ENCODE results near the gene UBL3.

UBL3 gene

DNA sequence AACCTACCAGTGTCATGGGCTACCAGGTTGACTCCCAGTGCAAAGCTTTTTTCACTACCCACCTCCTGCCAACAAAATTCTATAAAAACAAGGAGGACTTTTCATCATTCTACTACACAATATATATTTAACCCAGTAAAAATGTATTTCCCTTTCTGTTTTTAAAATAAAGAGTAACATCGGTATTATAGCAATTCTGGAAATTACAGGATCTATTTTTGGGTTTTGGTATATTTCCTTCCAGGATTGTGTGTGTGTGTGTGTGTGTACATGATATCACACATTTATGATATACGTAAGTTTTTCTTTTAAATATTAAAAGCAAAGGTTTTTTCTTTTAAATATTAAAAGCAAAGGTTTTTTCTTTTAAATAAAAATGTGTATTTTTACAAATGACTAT is 6.0 kb upstream of the UBL3 start:
- DNase-seq (ENCODE audit: low read depth): no peak

GRCh38 chr13:29855784-29856183 is 5.4 kb upstream of the UBL3 start:
- DNase-seq (ENCODE audit: low read depth): no peak

DNA sequence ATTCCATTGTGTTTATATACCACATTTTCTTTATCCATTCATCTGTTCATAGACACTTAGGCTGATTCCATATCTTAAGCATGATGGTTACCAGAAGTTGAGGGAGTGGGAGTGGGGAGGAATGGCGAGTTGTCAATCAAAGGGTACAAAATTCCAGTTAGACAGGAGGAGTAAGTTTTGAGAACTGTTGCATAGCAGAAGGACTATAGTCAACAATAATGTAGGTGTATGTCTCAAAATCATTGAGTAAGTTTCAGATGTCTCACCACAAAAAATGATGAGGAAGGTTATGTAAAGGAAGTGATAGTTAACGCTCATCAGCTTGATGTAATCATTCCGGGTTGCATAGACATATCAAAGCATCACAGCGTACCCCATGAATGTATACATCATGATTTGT is 4.6 kb upstream of the UBL3 start:
- DNase-seq (ENCODE audit: low read depth): no peak

DNA sequence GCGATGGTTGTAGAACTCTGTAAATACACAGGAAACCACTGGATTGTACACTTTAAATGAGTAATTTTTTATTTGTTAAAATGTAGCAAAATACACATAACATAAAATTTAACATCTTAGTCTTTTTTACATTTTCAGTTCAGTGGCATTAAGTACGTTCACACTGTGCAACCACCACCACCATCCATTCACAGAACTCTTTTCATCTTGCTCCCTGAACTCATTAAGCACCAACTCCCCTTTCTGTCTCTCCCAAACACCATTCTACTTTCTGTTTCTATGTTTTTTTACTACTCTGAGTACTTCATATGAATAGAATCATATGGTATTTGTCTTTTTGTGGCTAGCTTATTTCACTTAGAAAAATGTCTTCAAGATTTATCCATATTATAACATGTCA is 2.7 kb upstream of the UBL3 start:
- no peak for DNase-seq (ENCODE audit: low read depth)

DNA sequence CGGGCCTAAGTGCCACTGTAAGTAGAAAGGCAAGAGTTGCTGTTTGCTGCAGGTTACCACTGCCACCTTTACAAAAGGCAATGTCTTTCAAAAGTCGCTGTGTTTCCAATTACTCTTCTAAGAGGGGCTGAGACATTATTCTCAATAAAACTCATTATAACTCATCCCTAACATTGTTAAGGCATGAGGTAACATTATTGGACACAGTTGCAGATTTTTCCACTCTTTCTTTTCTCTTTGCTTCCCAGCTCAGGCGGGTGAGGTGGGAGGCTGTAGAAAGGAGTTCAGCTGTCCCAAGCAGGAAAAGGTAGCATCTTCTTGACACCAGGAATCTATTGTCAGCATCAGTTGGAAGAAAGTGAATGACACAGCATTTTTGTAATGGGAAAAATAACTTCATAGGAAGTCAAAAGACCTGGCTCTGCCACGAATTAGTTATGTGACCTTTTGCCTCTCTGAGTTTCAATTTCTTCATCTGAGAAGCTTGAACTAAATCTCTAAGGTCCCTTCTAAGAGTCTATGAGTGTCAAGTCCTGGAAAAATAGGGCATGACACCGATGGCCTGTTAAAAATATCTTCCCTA is 2.1 kb upstream of the UBL3 start:
- DNase-seq (ENCODE audit: low read depth): no peak

- no peak for DNase-seq (ENCODE audit: low read depth)
Observed at GRCh38 chr13:29849731-29850212, 645 bp downstream of the UBL3 start.

DNA sequence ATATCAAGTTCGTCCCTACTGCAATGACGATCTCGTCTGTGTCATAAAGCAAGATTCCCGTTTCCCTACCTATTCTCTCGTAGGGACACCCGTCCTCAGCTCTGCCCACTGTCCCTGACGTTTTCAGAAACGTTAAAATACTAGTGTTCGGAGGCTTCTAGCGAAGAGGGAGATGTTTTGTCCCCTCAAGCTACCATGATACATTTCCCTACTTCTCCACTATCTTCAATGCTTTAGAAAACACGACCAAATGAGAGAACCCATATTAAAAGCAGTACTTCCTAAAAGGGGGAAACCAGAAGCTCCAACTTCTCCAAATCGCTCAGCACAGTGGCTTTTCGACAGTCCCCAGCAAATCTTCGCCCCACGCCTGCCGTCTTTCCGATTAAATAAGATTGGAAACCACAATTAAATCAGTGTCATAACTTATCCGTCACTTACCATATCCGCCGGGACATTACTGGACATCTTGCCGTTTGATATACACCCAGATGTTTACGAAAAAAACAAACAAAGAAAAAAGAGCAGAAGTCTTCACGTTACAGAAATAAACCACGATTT is 1.3 kb downstream of the UBL3 start:
- no peak for DNase-seq (ENCODE audit: low read depth)

GRCh38 chr13:29847501-29847983 is 2.9 kb downstream of the UBL3 start:
- no peak for DNase-seq (ENCODE audit: low read depth)

DNA sequence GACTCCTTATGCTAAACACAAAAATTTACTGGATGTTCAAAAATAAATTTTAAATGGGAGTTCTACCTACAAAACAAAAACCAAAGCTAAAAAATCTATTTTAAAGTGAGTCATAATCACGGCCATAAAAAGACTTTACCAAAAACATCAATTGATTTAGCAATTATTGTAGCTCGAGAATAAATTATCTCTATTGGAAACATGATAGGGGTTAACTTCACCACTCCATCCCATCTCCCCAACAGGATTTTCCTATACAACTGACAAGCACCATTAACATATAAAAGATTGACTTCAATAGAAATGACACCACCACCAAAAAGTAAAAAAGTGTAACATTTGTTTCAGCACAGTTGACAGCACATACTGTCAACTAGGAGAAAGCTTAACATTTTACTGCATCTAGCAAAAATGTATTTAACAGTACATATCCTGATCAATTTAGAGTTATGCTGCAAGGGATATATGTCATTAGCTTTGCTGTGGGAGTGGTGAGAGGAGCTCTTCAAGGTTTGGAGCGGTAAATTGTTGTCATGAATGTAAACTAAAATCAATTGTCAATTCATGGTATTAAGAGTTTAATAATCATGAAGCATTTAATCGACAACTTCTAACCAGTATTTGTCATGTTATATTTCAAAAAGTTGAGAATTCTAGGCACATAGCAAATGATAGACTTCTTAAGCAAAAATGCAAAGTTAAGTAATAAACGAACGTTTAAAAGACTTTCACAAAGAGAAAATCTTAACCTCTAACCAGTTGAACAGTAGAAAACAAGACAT is 3.8 kb downstream of the UBL3 start:
- DNase-seq (ENCODE audit: low read depth): no peak

GRCh38 chr13:29845440-29846056 is 4.9 kb downstream of the UBL3 start:
- no peak for DNase-seq (ENCODE audit: low read depth)

- no peak for DNase-seq (ENCODE audit: low read depth)
Observed at GRCh38 chr13:29844441-29844840, 6.0 kb downstream of the UBL3 start.

GRCh38 chr13:29840585-29840984 is 9.8 kb downstream of the UBL3 start:
- DNase-seq (ENCODE audit: low read depth): no peak

- no peak for DNase-seq (ENCODE audit: low read depth)
Observed at GRCh38 chr13:29835280-29836061, 14.9 kb downstream of the UBL3 start.

- no peak for DNase-seq (ENCODE audit: low read depth)
Observed at GRCh38 chr13:29832761-29833298, 17.6 kb downstream of the UBL3 start.

DNA sequence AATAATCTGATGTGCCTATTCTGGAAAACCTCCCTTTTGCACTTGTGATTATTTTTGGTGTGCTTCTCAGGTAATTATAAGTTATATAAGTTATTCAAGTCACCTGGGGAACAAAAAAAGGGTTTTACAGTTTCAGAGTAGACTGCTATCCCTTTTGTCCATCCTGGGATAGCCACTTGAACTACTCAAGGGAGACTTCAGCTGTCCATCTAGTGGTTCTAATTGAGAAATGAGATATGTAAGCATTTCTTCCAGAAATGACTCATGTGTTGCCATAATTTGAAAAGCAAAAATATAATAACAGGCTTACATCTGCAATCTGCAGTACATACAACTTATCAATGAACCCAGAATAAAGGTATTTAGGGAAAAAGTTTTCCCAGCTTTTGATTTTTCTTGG is 20.4 kb downstream of the UBL3 start:
- no peak for DNase-seq (ENCODE audit: low read depth)

DNA sequence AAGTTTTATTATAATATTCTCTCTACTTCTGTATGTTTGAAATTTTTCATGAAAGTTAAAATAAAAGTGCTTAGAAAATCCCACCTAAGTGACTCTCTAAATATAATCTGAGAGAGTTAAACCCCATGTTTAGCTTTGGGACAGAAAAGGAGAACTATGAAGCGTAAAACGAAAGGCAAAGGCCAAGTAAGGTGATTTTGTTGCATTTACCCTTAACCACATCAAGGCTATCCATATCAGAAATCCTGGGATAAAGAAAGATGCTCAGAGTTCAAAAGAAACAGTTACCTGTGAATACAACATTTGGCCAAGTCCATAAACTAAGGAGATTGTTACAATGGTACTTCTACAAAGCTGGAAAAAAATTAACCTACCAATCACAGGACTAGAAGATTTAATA is 31.3 kb downstream of the UBL3 start:
- DNase-seq (ENCODE audit: low read depth): no peak

DNA sequence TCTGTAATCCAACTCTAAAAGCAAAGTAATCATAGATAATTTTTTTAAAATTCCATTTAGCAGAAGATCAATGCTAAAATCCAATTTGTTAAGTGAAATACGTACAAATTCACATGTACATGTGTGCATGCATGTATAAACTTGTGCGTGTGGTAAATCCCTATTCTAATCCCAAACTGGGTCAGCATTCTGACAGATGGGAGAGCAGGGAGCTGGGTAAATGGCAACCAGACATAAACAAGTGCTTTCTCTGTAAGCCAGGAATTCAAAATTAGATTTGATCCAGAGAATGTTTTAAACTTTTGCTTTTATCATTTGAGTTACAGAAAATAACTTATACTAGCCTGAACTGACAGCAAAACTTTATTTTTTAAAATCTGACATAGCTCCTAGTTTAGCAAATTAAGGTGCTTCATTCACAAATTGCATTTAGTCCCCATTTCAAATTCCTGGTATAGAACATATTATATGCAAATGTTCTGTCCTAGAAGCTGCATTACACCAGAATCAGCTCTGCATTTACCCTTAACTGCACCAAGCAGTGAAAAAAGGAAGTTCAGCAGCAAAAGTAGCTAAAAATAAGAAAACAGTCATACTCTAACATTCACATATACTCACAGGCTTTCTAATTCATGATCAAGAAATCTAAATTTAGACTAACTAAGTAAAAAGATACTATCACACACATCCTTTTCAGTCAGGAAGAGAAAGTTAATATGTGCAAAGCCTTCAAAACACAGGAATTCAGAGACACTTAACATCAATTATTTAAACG is 32.6 kb downstream of the UBL3 start:
- DNase-seq (ENCODE audit: low read depth): no peak

DNA sequence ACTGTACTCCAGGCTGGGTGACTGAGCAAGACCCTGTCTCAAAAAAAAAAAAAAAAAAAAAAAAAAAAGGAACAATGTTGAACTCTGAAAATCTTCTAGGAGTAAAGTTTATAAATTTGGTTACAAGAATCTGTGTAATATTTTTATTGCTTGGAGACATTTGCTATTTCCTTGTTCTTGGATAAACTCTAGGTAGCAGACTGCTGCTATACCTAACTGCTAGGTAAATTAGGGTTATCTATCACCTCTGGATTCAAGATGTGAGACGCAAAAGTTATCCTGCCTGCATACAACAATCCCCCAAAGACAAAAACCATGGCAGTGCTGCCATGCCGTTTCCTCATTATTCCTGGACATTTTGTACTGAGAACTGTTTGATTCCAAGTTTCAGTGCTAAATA is 33.7 kb downstream of the UBL3 start:
- DNase-seq (ENCODE audit: low read depth): no peak

GRCh38 chr13:29815336-29815735 is 35.1 kb downstream of the UBL3 start:
- DNase-seq (ENCODE audit: low read depth): no peak

GRCh38 chr13:29810898-29811297 is 39.5 kb downstream of the UBL3 start:
- no peak for DNase-seq (ENCODE audit: low read depth)

DNA sequence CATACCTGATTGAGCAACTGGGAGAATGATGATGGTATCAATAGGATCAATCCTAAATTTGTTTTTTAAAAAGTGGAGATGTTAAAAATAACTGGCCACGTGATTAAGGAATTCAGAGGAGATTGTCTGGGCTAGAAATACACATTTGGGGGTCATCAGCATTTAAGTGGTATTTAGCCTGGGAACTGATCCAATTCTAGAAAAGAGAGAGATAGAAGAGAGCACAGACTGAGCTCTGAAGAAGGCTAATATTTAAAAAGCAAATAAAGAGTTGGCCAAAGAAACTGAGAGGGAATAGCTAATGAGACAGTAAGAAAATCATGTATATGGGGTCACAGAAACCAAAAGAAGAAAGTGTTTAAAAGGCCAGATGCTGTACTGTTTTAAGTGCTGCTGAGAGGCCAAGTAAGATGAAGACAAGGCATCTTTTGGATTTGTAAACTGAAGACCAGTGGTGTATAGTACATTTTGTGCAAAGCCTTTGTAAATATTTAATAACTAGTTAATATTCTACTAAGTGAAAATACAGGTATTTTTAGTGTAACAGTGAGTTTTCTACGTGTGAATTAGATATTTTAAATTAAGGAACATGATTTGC is 40.2 kb downstream of the UBL3 start:
- DNase-seq (ENCODE audit: low read depth): no peak

Data from GM04503 (cell line).